ENCODE measurements around the gene TMEM131L.
"Not testable (repeated sequence)": the region's sequence is repeated elsewhere in the genome, so short reads cannot be mapped to it uniquely, and the experiment has no call there.

TMEM131L gene

GRCh38 chr4:153579872-153580271, 113.7 kb downstream of the TMEM131L start:
- peak in 1 of 2 experiments; percentile 5 for DNase-seq

- no peak for DNase-seq
Measured at GRCh38 chr4:153582954-153583702, 117.0 kb downstream of the TMEM131L start.

DNA sequence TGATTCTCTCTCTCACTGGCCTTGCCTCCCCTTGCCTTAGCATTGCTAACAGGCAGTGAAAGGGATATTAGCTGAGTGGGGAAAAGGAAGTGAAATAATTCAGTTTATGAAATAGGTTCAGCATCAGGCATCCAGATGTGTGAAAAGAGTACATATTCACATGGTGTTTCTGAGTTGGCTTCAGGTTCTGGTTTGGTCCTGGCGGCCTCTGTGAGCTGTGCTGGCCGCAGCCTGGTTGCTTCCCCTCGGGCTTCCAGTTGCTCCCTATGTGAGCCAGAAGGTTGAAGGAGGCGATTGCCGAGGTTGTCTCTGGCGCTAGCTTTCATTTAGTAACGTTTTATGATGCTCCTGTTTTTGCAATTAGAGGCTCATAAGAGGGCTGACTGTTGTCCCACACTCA, 118.9 kb downstream of the TMEM131L start:
- DNase-seq: no peak

- DNase-seq: no peak
Measured at GRCh38 chr4:153589703-153590595, 123.8 kb downstream of the TMEM131L start.

- DNase-seq: no peak
Measured at GRCh38 chr4:153591441-153591840, 125.3 kb downstream of the TMEM131L start.

DNA sequence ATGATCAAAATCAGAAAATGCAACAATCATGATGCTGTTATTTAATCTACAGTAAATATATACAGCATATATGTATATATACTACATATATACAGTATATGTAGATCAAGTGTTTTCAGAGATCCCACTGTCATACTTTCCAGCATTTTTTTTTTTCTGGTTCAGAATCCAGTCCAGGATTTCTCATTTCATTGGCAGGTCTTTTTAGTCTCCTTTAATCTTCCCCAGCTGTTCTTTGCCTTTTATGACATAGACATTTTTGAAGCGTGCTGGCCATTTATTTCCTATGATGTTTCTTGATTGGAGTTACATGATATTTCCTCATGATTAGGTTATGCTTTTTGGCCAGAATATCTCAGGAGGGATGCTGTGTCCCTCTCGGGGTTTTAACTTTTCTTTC, 125.9 kb downstream of the TMEM131L start:
- no peak for DNase-seq

GRCh38 chr4:153593161-153593560, 127.0 kb downstream of the TMEM131L start:
- DNase-seq: no peak

GRCh38 chr4:153594210-153594609, 128.1 kb downstream of the TMEM131L start:
- DNase-seq: no peak

DNA sequence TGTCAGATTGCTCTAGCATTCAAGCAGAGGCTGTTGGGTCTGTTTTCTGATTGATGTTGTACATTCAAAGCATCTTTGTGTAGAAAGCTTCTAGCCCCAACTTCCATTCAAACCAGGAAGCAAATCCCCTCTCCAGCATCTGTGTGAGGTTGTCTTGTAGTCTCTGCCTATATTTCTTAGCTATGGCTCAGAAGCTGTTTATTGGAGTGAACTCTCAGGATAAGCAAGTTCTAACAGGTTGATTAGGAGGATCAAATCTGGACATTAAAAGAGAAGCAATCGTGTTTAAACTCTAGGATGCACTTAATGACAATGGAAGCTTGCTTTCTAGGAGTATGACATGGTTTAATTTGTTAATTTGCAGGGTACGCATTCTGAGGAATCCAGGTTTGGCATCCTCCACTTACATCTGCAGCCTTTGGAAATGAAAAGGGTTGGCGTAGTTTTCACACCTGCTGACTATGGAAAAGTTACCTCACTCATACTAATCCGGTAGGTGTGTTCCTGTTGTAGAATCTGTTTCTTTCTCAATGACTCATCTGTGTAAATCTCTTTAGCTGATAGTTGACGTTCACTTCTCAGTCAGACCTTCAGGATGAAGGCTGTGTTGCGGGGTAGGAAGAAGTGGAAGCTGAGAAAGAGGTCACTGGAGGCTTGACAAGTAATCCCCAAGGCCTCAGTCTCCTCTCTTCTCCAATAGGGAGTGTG, 129.9 kb downstream of the TMEM131L start:
- no peak for DNase-seq

- DNase-seq: no peak
Measured at GRCh38 chr4:153602758-153603157, 136.6 kb downstream of the TMEM131L start.

GRCh38 chr4:153603258-153603657, 137.1 kb downstream of the TMEM131L start:
- DNase-seq: no peak

DNA sequence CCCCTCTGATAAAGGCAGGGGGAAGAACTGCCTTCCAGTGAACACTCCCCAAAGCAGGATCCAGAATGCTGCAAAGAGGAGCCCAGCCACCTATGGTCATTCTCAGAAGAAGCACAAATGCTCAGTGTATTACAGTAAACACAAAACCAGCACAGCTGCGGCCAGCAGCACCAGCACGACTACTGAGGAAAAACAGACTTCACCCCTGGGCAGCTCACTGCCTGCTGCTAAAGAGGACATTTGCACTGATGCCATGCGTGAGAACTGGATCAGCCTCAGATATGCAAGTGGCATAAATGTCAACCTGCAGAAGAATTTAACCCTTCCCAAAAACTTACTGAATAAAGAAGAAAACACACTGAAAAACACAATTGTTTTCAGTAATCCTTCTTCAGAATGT, 137.7 kb downstream of the TMEM131L start:
- no peak for DNase-seq

GRCh38 chr4:153609070-153609469, 142.9 kb downstream of the TMEM131L start:
- DNase-seq: not testable (repeated sequence)

DNA sequence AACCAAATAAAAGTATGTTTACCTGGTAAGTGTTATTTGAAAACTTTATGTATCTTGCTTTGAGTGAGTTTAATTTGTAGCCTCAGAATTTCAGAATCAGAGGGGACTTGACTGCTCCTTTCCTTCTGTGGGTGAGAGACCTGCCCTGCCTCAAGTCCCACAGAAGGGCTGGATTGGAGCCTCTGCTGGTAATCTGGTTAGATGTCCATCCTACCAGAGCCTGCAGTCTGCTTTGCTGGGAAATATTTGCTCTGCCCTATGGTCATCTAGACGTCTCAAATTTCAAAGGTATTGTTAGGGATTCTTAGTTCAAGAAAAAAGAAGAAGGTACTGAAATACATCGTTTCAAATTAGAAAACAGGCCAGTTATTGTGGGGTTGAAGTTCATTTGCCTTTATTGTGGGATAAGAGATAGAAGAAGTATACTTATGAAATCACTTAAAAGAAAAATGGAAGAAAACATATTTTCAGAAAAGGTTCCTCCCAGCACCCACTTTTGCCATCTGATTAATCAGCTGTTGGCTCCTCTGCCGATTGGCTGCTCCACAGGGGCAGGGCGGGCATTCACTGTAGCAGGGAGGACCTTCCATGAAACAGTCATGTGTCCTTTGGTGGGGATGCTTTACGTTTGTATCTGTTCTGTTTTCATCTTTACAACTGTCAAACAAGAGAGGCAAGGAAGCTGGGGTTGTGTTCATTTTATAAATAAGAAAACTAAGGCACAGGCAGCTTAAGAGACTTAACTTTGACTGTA, 144.6 kb downstream of the TMEM131L start:
- DNase-seq: no peak

GRCh38 chr4:153611679-153612078, 145.5 kb downstream of the TMEM131L start:
- no peak for DNase-seq

- no peak for DNase-seq
Measured at GRCh38 chr4:153612878-153613277, 146.7 kb downstream of the TMEM131L start.

DNA sequence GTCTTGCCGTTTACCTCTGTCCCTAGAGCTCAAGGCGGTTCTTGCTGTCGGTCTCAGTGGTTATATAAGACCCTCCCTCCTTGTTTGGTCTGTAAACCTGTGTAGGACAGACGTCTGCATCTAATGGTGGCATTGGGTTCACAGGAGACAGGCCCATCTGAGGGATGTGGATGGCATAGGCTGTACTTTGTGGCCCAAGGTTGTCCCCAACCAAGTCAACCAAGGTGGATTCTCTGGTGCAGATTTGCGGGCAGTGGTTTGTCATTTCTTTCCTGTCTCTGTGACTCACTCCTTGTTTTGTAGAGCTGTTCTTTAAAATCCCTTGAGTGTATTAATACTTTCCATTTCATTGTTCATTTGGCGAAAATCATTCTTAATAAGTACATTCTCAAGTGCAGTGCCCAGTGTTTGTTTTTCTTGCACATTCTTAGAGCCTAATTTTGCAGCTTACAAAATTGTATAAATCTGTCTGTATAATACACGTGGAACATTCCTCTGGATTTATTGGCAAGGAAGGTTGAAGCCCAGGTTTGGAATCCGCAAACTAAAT, 149.9 kb downstream of the TMEM131L start:
- no peak for DNase-seq

- no peak for DNase-seq
Measured at GRCh38 chr4:153618833-153619232, 152.7 kb downstream of the TMEM131L start.

GRCh38 chr4:153619811-153620210, 153.7 kb downstream of the TMEM131L start:
- no peak for DNase-seq

- DNase-seq: no peak
Measured at GRCh38 chr4:153620352-153620751, 154.2 kb downstream of the TMEM131L start.

- no peak for DNase-seq
Measured at GRCh38 chr4:153622093-153622492, 155.9 kb downstream of the TMEM131L start.

GRCh38 chr4:153622778-153623240, 156.6 kb downstream of the TMEM131L start:
- DNase-seq: no peak
